Upper lobe of right lung (tissue), 1 donor: Measurements from ENCODE around the gene BDKRB1. TPM values are rescaled to one million over a fixed set of nuclear protein-coding genes. Genes with fewer than 3 reads are reported as not detected.

ENCODE experiments used
- ATAC-seq: fragments of 200-7000 bp; cut with Tn5 transposase; one replicate; pipeline ENCODE4 v1.9.1; 2020; ENCODE audit warnings: mild to moderate bottlenecking, moderate library complexity
- DNase-seq: peaks from one replicate; pipeline ENCODE4 v3.0.0-alpha.2; 2020
- H3K27ac ChIP-seq: fragments of 200-600 bp; one replicate; pipeline ENCODE4 v1.8.0; 2022
- H3K27me3 ChIP-seq: fragments of 200-600 bp; one replicate; pipeline ENCODE4 v1.8.0; 2022; ENCODE audit warnings: mild to moderate bottlenecking
- H3K36me3 ChIP-seq: fragments of 200-600 bp; one replicate; pipeline ENCODE4 v1.8.0; 2022
- H3K4me1 ChIP-seq: fragments of 200-600 bp; one replicate; pipeline ENCODE4 v1.8.0; 2022
- H3K4me3 ChIP-seq: fragments of 200-600 bp; one replicate; pipeline ENCODE4 v1.8.0; 2022; ENCODE audit warnings: mild to moderate bottlenecking
- H3K9me3 ChIP-seq: fragments of 200-600 bp; one replicate; pipeline ENCODE4 v1.8.0; 2022
- intact Hi-C: fragments of 100-400 bp; cut with DNase I; formaldehyde crosslinking; loops from one replicate; pipeline ENCODE4 v1.11.0; 2022
- total RNA-seq: library from RNA; stranded (reverse); fragmentation: NEBNext Ultra II Directional; extraction: Animal tissue kit (Norgen Biotek cat#: 25700); gene quantifications from one replicate; pipeline ENCODE4 v1.2.1, GENCODE V29; 2021
- TF ChIP-seq, protein P1 (sequence below): fragments of 200-600 bp; IDR thresholded peaks from one replicate; pipeline ENCODE4 v1.8.0; 2022; ENCODE audit warnings: antibody characterized with exemption
- donor health status: DM: no; HTN: yes; CAD: no; lungs with severe emphysema.

BDKRB1 gene
- total RNA-seq, 1 donor from 2014 or later, result not detected

- no peaks in the 10 kb centered on the region for H3K4me1 ChIP-seq
- TF ChIP-seq, protein P1, sequence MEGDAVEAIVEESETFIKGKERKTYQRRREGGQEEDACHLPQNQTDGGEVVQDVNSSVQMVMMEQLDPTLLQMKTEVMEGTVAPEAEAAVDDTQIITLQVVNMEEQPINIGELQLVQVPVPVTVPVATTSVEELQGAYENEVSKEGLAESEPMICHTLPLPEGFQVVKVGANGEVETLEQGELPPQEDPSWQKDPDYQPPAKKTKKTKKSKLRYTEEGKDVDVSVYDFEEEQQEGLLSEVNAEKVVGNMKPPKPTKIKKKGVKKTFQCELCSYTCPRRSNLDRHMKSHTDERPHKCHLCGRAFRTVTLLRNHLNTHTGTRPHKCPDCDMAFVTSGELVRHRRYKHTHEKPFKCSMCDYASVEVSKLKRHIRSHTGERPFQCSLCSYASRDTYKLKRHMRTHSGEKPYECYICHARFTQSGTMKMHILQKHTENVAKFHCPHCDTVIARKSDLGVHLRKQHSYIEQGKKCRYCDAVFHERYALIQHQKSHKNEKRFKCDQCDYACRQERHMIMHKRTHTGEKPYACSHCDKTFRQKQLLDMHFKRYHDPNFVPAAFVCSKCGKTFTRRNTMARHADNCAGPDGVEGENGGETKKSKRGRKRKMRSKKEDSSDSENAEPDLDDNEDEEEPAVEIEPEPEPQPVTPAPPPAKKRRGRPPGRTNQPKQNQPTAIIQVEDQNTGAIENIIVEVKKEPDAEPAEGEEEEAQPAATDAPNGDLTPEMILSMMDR, result no peak
- no peak for ATAC-seq
- H3K9me3 ChIP-seq, result no peaks in the 10 kb centered on the region
- no peak for DNase-seq
- H3K27me3 ChIP-seq, result no peaks in the 10 kb centered on the region
- intact Hi-C loops, result no loop called here
- no peak overlapping the region for H3K4me3 ChIP-seq
- no peak overlapping the region for H3K27ac ChIP-seq
- peaks cover 92% of the 10 kb centered on the region for H3K36me3 ChIP-seq
These were observed 53.3 kb downstream of the BDKRB1 start for GRCh38 chr14:96309133-96309895.

- intact Hi-C loops, result no loop called here
- DNase-seq, result no peak
- H3K9me3 ChIP-seq, result no peaks in the 10 kb centered on the region
- H3K27ac ChIP-seq, result no peak overlapping the region
- no peaks in the 10 kb centered on the region for H3K4me1 ChIP-seq
- no peaks in the 10 kb centered on the region for H3K27me3 ChIP-seq
- no peak for ATAC-seq
- TF ChIP-seq, protein P1, result no peak
- no peak overlapping the region for H3K4me3 ChIP-seq
- peaks cover 95% of the 10 kb centered on the region for H3K36me3 ChIP-seq
These were observed 53.9 kb downstream of the BDKRB1 start for GRCh38 chr14:96309896-96310330.

GRCh38 chr14:96310906-96311305 lies 54.9 kb downstream of the BDKRB1 start:
- DNase-seq, result no peak
- Histone ChIP-seq H3K9me3 (no peaks in the 10 kb centered on the region), H3K36me3 (peaks cover 95% of the 10 kb centered on the region), H3K27ac (no peak overlapping the region), H3K27me3 (no peaks in the 10 kb centered on the region), H3K4me1 (no peaks in the 10 kb centered on the region), H3K4me3 (no peak overlapping the region)
- TF ChIP-seq, protein P1, result no peak
- intact Hi-C loops, result no loop called here
- ATAC-seq, result no peak

Other genes starting within 250 kb of the BDKRB1 start
- 63.1 TPM for gene C14orf132, start 216.8 kb upstream of the BDKRB1 start, total RNA-seq
- 1.5 TPM for gene BDKRB2, start 51.4 kb upstream of the BDKRB1 start, total RNA-seq
- gene ATG2B, start 107.1 kb downstream of the BDKRB1 start, total RNA-seq, result 19.1 TPM
- gene GSKIP, start 107.3 kb downstream of the BDKRB1 start, total RNA-seq, result 13.9 TPM
- gene AK7, start 135.9 kb downstream of the BDKRB1 start, total RNA-seq, result 2.6 TPM
- gene PAPOLA, start 246.2 kb downstream of the BDKRB1 start, total RNA-seq, result 153 TPM